K562 (cell line): ENCODE results near the gene ARID4B. TPM values are rescaled to one million over a fixed set of nuclear protein-coding genes. Genes with fewer than 3 reads are reported as not detected.
A peak's percentile ranks its signal among the peaks of the same experiment; 100 is the strongest.

Experiments used
- ATAC-seq: fragments of 200-7000 bp; cut with Tn5 transposase; 3 replicates; pipeline ENCODE4 v1.9.1; 2020; ENCODE audit warnings: moderate library complexity
- BruUV-seq: library from RNA; stranded (reverse); fragments of 400-500 nt; replicated peaks from 2 replicates; lab custom pipeline; 2021; lab: Mats Ljungman, UMichigan
- CTCF ChIA-PET: fragments of 300-600 bp; formaldehyde crosslinking; extraction: SDS; loops from one replicate; lab custom pipeline; 2021; ENCODE audit warnings: low intra/inter-chr PET ratio; lab: Yijun Ruan, JAX
- POLR2A ChIA-PET: fragments of 300-600, 350-650 bp; sonication (Branson Sonifier 250); formaldehyde crosslinking; extraction: SDS; loops from one replicate; lab custom pipeline; 2021; ENCODE audit warnings: antibody characterized with exemption, inconsistent platforms; lab: Yijun Ruan, JAX
- DNase-seq, 4 experiments: peaks; one replicate each; pipeline versions ENCODE4 v3.0.0 to v3.0.0-alpha.2; 2011 to 2018; ENCODE audit warnings: low spot score in 3 of 4, mixed read lengths in 3 of 4; ENCODE audit errors: extremely low read depth in 1 of 4
- FAIRE-seq: peaks from 2 replicates; lab custom pipeline; 2011; peaks lifted over from hg19 to GRCh38; lab: Jason Lieb, UNC
- H2AFZ ChIP-seq: 2 replicates; pipeline ENCODE4 v1.6.0; 2011; ENCODE audit warnings: low read depth, low read length, control low read depth, inconsistent platforms
- H3K27ac ChIP-seq: fragments of 200-600 bp; 3 replicates; pipeline ENCODE4 v1.8.0; 2011; ENCODE audit warnings: low read depth, mild to moderate bottlenecking, control low read depth, inconsistent platforms, low read length, moderate library complexity, mixed read lengths; ENCODE audit errors: extremely low read depth
- H3K27me3 ChIP-seq, 2 experiments: fragments of 300-600 bp in 1 of 2; 2 replicates in 1 of 2; 3 replicates in 1 of 2; pipeline versions ENCODE4 v1.6.0 to v1.8.0; 2011; ENCODE audit warnings: inconsistent platforms in 2 of 2, low read length in 2 of 2, mild to moderate bottlenecking in 1 of 2, mixed read lengths in 1 of 2, moderate library complexity in 1 of 2; ENCODE audit not compliant: control insufficient read depth in 2 of 2, insufficient read depth in 2 of 2
- H3K36me3 ChIP-seq: fragments of 300-600 bp; 3 replicates; pipeline ENCODE4 v1.8.0; 2011; ENCODE audit warnings: mild to moderate bottlenecking, low read length, inconsistent platforms; ENCODE audit not compliant: control insufficient read depth, insufficient read depth
- H3K4me1 ChIP-seq, 2 experiments: fragments of 200-600 bp in 1 of 2; replicated peaks in 1 of 2; 2 replicates in 1 of 2; 3 replicates in 1 of 2; pipeline versions ENCODE4 v1.5.1 to v1.8.0; 2011; ENCODE audit warnings: inconsistent platforms in 2 of 2, low read length in 2 of 2, mild to moderate bottlenecking in 1 of 2, mixed read lengths in 1 of 2, moderate library complexity in 1 of 2; ENCODE audit not compliant: control insufficient read depth in 2 of 2, insufficient read depth in 2 of 2
- H3K4me2 ChIP-seq: 2 replicates; pipeline ENCODE4 v1.6.1; 2011; ENCODE audit warnings: low read length, control low read depth, inconsistent platforms, mixed read lengths; ENCODE audit not compliant: insufficient read depth
- H3K4me3 ChIP-seq: fragments of 200-600 bp; sonication (generic), shearing (Covaris generic); 2 replicates; pipeline ENCODE4 v1.5.1; 2016; ENCODE audit warnings: control low read depth, inconsistent platforms
- H3K79me2 ChIP-seq: fragments of 200-600 bp; 3 replicates; pipeline ENCODE4 v1.8.0; 2011; ENCODE audit warnings: low read length, inconsistent platforms; ENCODE audit not compliant: control insufficient read depth, insufficient read depth
- H3K9ac ChIP-seq, 2 experiments: 2 replicates each; pipeline versions ENCODE4 v1.6.0 to v1.6.1; 2011; ENCODE audit warnings: low read depth in 2 of 2, low read length in 2 of 2, control low read depth in 1 of 2, inconsistent platforms in 1 of 2, mild to moderate bottlenecking in 1 of 2, mixed read lengths in 1 of 2; ENCODE audit not compliant: insufficient read depth in 1 of 2
- H3K9me1 ChIP-seq: one replicate; pipeline ENCODE4 v1.6.0; 2011; ENCODE audit warnings: inconsistent platforms, mild to moderate bottlenecking, low read length, moderate library complexity; ENCODE audit not compliant: control insufficient read depth, insufficient read depth
- H3K9me3 ChIP-seq: replicated peaks from 2 replicates; pipeline ENCODE4 v1.5.1; 2011; ENCODE audit warnings: low read depth, low read length, inconsistent platforms; ENCODE audit not compliant: control insufficient read depth, insufficient read depth
- H4K20me1 ChIP-seq: replicated peaks from 2 replicates; pipeline ENCODE4 v1.6.1; 2011; ENCODE audit warnings: low read length, inconsistent platforms, mixed read lengths; ENCODE audit not compliant: control insufficient read depth, insufficient read depth
- CCNT2 ChIP-seq: IDR thresholded peaks from 2 replicates; pipeline ENCODE4 v1.6.1; 2011; ENCODE audit warnings: borderline replicate concordance, low read depth, mild to moderate bottlenecking, moderate library complexity, mixed read lengths, low read length; ENCODE audit not compliant: insufficient read length; ENCODE audit errors: extremely low read depth
- CEBPG ChIP-seq, 3 experiments: fragments of 200-800 bp in 1 of 3; sonication (Bioruptor generic) in 1 of 3; sonication (generic) in 1 of 3; formaldehyde crosslinking in 1 of 3; IDR thresholded peaks in 2 of 3; conservative IDR thresholded peaks in 1 of 3; 2 replicates each; pipeline versions ENCODE4 v1.6.1 to v1.8.0; 2016 to 2022; ENCODE audit warnings: missing compliant biosample characterization in 2 of 3, missing genetic modification characterization in 2 of 3, mild to moderate bottlenecking in 1 of 3, missing genetic modification reagents in 1 of 3
- DACH1 ChIP-seq: fragments of 450-650 bp; IDR thresholded peaks from 2 replicates; pipeline ENCODE4 v1.6.1; 2018; ENCODE audit not compliant: partially characterized antibody
- HNRNPUL1 ChIP-seq: fragments of 200-400 bp; formaldehyde crosslinking; IDR thresholded peaks from 2 replicates; pipeline ENCODE4 v1.6.1; 2017; ENCODE audit warnings: low read length
- SMC3 ChIP-seq: conservative IDR thresholded peaks from 2 replicates; pipeline ENCODE4 v1.6.1; 2011; ENCODE audit warnings: low read depth, low read length, improper control_type of control experiment; ENCODE audit not compliant: insufficient read depth
- YY1 ChIP-seq, 3 experiments: IDR thresholded peaks; 2 replicates each; pipeline ENCODE4 v1.6.1; 2011; ENCODE audit warnings: low read length in 2 of 3, mild to moderate bottlenecking in 2 of 3, moderate library complexity in 2 of 3, borderline replicate concordance in 1 of 3, control low read depth in 1 of 3, low read depth in 1 of 3; ENCODE audit not compliant: insufficient read depth in 3 of 3, insufficient replicate concordance in 2 of 3, control insufficient read depth in 1 of 3, insufficient read length in 1 of 3; ENCODE audit errors: extremely low read depth in 1 of 3
- ZNF644 ChIP-seq: fragments of 200-800 bp; sonication (Bioruptor generic); IDR thresholded peaks from 2 replicates; pipeline ENCODE4 v1.6.1; 2016; ENCODE audit warnings: low read depth, missing genetic modification characterization, missing compliant biosample characterization
- WGBS: fragments of 100-300 bp; shearing (Covaris generic); methylation state at CpG from one replicate; pipeline ENCODE4 v1.1.6; 2016; ENCODE audit warnings: low coverage, mixed read lengths; ENCODE audit not compliant: insufficient coverage; ENCODE audit errors: missing lambda C conversion rate; 5-methylcytosine and 5-hydroxymethylcytosine counted together
- in situ Hi-C: fragments of 300-500 bp; cut with MboI; formaldehyde crosslinking; loops from 4 replicates; pipeline ENCODE4 v1.15.0; 2018; ENCODE audit warnings: inconsistent platforms, mixed read lengths
- intact Hi-C: fragments of 100-400 bp; cut with micrococcal nuclease; formaldehyde crosslinking; loops from 2 replicates; pipeline ENCODE4 v1.14.2; 2022
- polyA plus RNA-seq, 8 experiments: library from polyadenylated mRNA; depleted of rRNA in 4 of 8; stranded (reverse) in 5 of 8; unstranded in 3 of 8; fragments of >200 nt; fragmentation: Nextera tagmentation in 2 of 8; fragmentation: Illumina TruSeq in 1 of 8; extraction: Ambion mirVana in 2 of 8; extraction: Trizol in 1 of 8; gene quantifications; 2 replicates each; pipeline versions ENCODE4 v1.2.1 to v1.2.3, GENCODE V29; 2011 to 2014; ENCODE audit warnings: inconsistent platforms in 1 of 8, missing spikeins in 1 of 8
- total RNA-seq, 7 experiments: library from RNA; depleted of rRNA in 6 of 7; stranded (reverse); fragments of >200 nt in 6 of 7; fragmentation: Illumina TruSeq in 2 of 7; extraction: Trizol in 2 of 7; gene quantifications; 2 replicates each; pipeline versions ENCODE4 v1.2.1 to v1.2.3, GENCODE V29; 2011 to 2021; ENCODE audit warnings: low replicate concordance in 1 of 7
- TF ChIP-seq, protein P1 (sequence below), 2 experiments: fragments of 450-650 bp; formaldehyde crosslinking in 1 of 2; IDR thresholded peaks; 2 replicates each; pipeline versions ENCODE4 v1.4.0 to v1.6.1; 2014 to 2020; ENCODE audit warnings: mild to moderate bottlenecking in 2 of 2, borderline replicate concordance in 1 of 2, low read depth in 1 of 2

ARID4B gene
- total and polyA plus RNA-seq, 9 of the 15 experiments (the other 6 are each of a cell fraction or from before 2014, with no cell fraction given): 8.4 to 38.9 (median 18.5) TPM

DNA sequence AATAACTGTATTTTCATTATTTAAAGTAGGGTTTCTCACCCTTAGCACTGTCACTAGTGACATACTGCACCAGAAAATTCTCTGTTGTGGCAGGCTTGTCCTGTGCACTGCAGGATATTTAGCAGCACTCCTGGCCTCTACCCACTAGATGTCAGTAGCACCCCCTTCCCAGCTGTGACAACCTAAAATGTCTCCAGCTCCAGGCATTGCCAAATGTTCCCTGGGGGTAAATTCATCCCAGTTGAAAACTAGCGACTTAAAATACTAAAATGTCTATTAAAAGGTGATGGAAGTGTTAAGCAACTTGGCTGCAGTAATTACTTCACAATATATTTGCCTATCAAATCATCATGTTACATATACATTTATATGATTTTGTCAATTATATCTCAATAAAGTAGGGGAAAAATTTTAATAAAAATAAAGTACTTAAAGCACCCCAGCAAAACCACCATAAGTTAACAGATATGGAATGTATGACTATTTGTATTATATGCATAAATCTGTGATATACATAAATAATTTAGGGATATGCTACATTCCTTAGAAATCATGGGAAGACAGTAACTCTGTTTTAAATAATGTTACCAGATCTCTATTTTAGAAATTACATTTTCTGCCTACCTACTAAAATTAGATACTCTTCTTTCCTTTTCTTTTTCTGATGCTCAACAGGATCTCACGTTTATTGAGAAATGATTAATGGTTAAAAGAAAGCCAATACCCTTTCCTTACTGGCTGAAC lies 74.6 kb downstream of the ARID4B start:
- Histone ChIP-seq H3K4me1 (no peaks in the 10 kb centered on the region), H3K27ac (no peak overlapping the region), H4K20me1 (no peaks in the 10 kb centered on the region), H3K9ac (no peak overlapping the region), H3K9me3 (no peaks in the 10 kb centered on the region), H3K27me3 (no peaks in the 10 kb centered on the region), H3K9me1 (no peaks in the 10 kb centered on the region), H2AFZ (no peak overlapping the region), H3K79me2 (peaks cover 6% of the 10 kb centered on the region; the same call in 1 of the 3 replicates), H3K36me3 (peaks cover 37% of the 10 kb centered on the region), H3K4me3 (no peak overlapping the region), H3K4me2 (no peak overlapping the region)
- DNase-seq (peak; percentile 23 to 83 (median 44)), FAIRE-seq (peak; percentile 89), ATAC-seq (peak; percentile 100)
- POLR2A ChIA-PET: interaction anchor here (0.5 to 1.4 kb wide), 4 partner anchors 11 to 632 kb away, joined by 3 to 6 read pairs (median 4); no protein-coding TSS in a partner anchor
- TSS peak; percentile 15 for BruUV-seq
- in situ Hi-C loops (loop anchor here (5.0 kb wide), 1 partner anchor 164 kb away; no protein-coding TSS in a partner anchor), intact Hi-C loops (loop anchor here (1.0 to 10.0 kb wide), 4 partner anchors 75 to 251 kb away; partner anchors contain the start of genes ARID4B, B3GALNT2 and GGPS1)
- CTCF ChIA-PET: interaction anchor here (0.7 to 3.6 kb wide), 4 partner anchors 9 to 163 kb away, joined by 3 to 50 read pairs (median 4); no protein-coding TSS in a partner anchor
- WGBS: 0% methylated on average over 2 of the region's 2 CpGs
- TF ChIP-seq YY1 (IDR thresholded peaks at IDR 0.05; ENCODE audit: borderline replicate concordance in 1 of 3, control insufficient read depth in 1 of 3, extremely low read depth in 1 of 3, insufficient read depth in 3 of 3, insufficient read length in 1 of 3, insufficient replicate concordance in 2 of 3, low read depth in 1 of 3, low read length in 2 of 3): peak in 2 of 3 experiments; percentile 67 to 86
- TF ChIP-seq, protein P1, sequence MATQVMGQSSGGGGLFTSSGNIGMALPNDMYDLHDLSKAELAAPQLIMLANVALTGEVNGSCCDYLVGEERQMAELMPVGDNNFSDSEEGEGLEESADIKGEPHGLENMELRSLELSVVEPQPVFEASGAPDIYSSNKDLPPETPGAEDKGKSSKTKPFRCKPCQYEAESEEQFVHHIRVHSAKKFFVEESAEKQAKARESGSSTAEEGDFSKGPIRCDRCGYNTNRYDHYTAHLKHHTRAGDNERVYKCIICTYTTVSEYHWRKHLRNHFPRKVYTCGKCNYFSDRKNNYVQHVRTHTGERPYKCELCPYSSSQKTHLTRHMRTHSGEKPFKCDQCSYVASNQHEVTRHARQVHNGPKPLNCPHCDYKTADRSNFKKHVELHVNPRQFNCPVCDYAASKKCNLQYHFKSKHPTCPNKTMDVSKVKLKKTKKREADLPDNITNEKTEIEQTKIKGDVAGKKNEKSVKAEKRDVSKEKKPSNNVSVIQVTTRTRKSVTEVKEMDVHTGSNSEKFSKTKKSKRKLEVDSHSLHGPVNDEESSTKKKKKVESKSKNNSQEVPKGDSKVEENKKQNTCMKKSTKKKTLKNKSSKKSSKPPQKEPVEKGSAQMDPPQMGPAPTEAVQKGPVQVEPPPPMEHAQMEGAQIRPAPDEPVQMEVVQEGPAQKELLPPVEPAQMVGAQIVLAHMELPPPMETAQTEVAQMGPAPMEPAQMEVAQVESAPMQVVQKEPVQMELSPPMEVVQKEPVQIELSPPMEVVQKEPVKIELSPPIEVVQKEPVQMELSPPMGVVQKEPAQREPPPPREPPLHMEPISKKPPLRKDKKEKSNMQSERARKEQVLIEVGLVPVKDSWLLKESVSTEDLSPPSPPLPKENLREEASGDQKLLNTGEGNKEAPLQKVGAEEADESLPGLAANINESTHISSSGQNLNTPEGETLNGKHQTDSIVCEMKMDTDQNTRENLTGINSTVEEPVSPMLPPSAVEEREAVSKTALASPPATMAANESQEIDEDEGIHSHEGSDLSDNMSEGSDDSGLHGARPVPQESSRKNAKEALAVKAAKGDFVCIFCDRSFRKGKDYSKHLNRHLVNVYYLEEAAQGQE (IDR thresholded peaks at IDR 0.05; ENCODE audit: borderline replicate concordance): peak; percentile 79; the same call in 1 of the 2 replicates
- TF ChIP-seq, protein P1 (CRISPR knock-in tag; IDR thresholded peaks at IDR 0.05; ENCODE audit: low read depth): no peak
- peak; percentile 67 for TF ChIP-seq DACH1
- no peak for TF ChIP-seq CCNT2
- TF ChIP-seq CEBPG (CRISPR knock-in tag; IDR thresholded peaks at IDR 0.05): no peak
- peak in 1 of 2 experiments; percentile 24; a peak in 2 of 4 replicates for TF ChIP-seq CEBPG (tag; conservative IDR thresholded peaks at IDR 0.05 in 1 of 2, IDR thresholded peaks at IDR 0.05 in 1 of 2)
- peak; percentile 90 for TF ChIP-seq SMC3
- TF ChIP-seq ZNF644 (tag): 0 out of 2 replicates have a peak, but pooled peaks have one; percentile 16
- TF ChIP-seq HNRNPUL1: no peak
